GM13977 (cell line): Measurements from ENCODE around the gene AUTS2.

Source experiments
- DNase-seq: peaks from one replicate; pipeline ENCODE4 v3.0.0; 2012; ENCODE audit warnings: low spot score
- in situ Hi-C: fragments of 300-500 bp; cut with MboI; formaldehyde crosslinking; loops from one replicate; pipeline ENCODE4 v1.12.0; 2022; ENCODE audit warnings: low sequenced_read_pairs, low pct_unique_long_range_greater_than_20kb, mixed read lengths, inconsistent platforms; ENCODE audit not compliant: unreplicated experiment
- TF ChIP-seq, protein P1 (sequence below): IDR thresholded peaks from 2 replicates; pipeline ENCODE4 v1.5.1; 2012; ENCODE audit warnings: mild to moderate bottlenecking, control low read depth; ENCODE audit not compliant: insufficient read depth; ENCODE audit errors: extremely low read depth, missing control alignments

AUTS2 gene

DNA sequence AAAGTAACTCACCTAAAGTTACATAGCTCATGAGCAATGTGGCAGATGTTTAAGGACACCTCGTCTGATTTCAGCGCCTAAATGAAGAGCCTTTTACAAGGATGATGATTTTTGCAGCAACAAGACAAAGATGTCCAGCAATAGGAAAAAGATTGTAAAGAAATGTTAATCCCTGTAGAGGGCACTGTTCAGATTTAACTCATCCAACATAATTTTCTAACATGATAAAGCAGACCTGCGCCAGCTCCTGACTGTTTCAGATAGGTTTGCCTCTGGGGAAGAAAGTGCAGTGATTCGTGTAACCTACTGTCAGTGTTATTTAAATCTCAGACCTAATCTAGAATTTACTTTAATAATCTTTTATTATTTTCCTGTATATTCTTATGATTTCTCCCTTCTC is 595.2 kb downstream of the AUTS2 start:
- TF ChIP-seq, protein P1, sequence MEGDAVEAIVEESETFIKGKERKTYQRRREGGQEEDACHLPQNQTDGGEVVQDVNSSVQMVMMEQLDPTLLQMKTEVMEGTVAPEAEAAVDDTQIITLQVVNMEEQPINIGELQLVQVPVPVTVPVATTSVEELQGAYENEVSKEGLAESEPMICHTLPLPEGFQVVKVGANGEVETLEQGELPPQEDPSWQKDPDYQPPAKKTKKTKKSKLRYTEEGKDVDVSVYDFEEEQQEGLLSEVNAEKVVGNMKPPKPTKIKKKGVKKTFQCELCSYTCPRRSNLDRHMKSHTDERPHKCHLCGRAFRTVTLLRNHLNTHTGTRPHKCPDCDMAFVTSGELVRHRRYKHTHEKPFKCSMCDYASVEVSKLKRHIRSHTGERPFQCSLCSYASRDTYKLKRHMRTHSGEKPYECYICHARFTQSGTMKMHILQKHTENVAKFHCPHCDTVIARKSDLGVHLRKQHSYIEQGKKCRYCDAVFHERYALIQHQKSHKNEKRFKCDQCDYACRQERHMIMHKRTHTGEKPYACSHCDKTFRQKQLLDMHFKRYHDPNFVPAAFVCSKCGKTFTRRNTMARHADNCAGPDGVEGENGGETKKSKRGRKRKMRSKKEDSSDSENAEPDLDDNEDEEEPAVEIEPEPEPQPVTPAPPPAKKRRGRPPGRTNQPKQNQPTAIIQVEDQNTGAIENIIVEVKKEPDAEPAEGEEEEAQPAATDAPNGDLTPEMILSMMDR, result peak; percentile 39
- DNase-seq, result peak; percentile 24
- in situ Hi-C loops, result loop anchor here (25.0 kb wide), 1 partner anchor 494 kb away; no protein-coding TSS in a partner anchor

DNA sequence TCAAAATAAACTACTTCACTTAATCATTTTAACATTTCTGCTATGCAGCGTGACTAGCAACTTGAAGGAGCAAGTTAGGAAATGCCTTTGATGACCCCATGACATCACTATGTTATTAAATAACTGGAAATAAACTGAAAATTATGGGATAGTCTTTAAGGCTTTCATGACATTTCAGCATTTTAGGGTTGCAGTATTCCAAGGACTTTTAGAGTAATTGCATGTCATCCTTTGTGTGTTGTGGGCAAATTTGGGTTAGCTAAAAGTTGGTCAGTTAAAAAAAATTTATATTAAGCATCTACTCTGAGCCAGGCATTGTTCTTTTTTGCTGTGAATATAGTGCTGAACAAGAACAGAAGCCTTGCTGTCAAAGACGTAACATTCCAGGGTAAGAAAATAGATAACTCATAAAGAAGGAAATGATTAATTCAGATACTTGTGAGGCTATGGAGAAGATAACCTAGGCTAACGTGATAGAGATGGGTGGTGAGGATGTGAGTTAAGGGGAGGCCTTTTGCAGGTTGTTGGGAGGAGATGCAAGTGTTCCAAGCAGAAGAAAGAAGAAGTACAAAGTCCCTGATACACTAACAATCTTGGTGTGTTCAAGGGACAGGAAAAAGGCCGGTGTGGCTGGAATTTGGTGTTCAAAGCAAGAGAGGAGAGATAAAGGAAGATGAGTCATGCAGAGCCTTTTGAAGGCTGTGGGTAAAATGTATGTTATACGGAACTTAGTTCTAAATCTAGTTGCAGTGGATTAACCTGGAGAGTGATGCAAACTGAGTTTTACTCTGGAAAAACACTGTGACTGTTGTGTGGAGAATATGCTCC is 610.2 kb downstream of the AUTS2 start:
- no peak for DNase-seq
- TF ChIP-seq, protein P1, result no peak
- in situ Hi-C loops, result no loop called here

DNA sequence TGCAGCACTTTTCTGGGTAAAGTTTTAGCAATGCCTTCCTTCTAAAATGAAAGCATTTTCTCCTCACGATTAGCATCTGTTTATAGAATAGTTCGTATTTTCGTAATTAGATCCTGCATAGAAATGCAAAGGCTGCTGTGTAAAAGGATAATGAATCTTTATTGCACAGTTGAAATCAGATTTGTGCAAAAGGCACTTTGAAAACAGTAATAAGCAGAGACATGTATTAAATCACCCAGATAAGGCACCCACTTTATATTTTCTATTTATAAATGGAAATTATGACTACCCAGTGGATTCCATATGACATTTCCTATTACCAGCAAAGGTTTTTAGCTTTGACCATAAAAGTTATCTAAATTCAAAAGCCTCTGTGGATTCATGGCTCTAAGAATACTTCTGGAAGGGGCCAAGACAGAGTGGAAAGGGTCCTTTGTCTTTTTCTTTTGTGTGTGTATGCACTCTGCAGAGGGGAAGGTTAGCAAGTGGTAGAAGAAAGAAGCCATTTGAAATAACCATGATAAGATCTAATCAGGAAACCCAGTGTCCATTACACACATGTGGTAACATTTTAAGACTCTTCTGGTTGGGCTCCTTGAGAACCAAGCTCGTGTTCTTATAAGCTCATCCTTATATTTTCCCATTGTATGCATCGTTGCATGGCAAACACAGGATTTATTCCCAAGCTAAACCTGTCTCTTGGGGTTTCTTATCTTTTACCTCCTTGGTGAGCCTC is 612.1 kb downstream of the AUTS2 start:
- no peak for DNase-seq
- in situ Hi-C loops, result no loop called here
- TF ChIP-seq, protein P1, result no peak

DNA sequence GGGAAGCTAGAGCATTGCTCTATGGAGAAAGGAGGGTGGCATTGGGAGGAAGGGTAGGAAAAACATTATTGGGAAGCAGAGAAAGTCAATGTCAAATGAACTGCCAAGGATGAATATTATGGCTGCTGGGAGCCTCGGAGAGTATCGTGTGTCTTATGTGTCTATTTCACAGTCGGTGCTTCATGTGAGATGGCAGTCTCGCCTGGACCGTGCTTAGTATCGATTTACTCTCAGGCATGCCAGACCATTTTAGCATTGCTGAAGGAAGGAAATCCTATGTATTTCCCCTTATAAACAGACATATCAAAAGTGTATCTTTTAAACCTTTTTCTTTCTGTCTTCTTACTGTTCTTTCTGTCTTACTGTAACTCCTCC is 612.6 kb downstream of the AUTS2 start:
- DNase-seq, result no peak
- in situ Hi-C loops, result no loop called here
- TF ChIP-seq, protein P1, result no peak

DNA sequence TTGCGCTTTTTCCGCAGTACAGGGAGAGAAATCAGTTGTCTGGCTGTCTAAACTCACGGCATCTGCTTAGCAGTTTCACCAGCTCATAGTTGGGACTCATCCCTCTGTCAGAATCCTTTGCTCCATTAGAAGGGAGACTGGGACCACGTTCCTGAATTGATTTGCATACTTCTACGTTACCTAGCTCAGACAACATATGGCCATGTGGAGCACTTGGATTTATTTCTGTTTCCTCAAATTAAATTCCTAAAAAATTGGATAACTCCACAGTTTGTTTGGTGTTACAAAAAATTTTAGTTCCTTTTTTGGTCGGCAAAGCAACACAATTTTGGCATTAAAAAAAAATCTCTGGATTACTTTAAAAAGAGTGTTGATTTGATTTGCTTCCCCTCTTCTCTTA is 614.0 kb downstream of the AUTS2 start:
- in situ Hi-C loops, result no loop called here
- TF ChIP-seq, protein P1, result no peak

DNA sequence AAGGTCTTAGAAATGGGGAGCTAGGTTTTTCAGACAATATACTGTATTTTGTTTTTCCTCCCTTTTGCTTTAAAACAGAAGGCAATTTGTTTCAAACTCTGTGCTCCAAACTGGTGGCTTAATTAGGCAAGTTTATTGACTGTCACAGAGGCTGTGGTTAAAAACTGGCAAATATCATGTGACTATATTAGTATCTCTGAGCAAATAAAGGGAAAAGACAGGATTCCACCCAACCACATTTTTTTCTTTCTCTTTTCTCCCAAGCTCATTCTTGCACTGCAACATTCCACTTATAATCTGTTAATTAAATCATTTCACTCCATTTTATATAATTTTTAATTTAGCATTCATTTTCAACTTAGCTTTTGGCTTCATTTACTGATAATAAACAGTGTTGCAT is 615.8 kb downstream of the AUTS2 start:
- in situ Hi-C loops, result no loop called here
- TF ChIP-seq, protein P1, result no peak

More for the DNA sequence above, 614.0 kb downstream of the AUTS2 start:
- no peak for DNase-seq

More for the DNA sequence above, 615.8 kb downstream of the AUTS2 start:
- DNase-seq, result no peak
